Fibroblast of pulmonary artery (primary cell): ENCODE measurements around the gene CROCC.
"Not testable (repeated sequence)": the region's sequence is repeated elsewhere in the genome, so short reads cannot be mapped to it uniquely, and the experiment has no call there.

Experiments used
- DNase-seq: peaks from one replicate; pipeline ENCODE4 v3.0.0-alpha.2; 2010; ENCODE audit warnings: low read depth
- H3K4me3 ChIP-seq: replicated peaks from 2 replicates; pipeline ENCODE4 v1.5.1; 2011; ENCODE audit warnings: low read depth, mild to moderate bottlenecking, control low read depth, low read length, moderate library complexity
- TF ChIP-seq, protein P1 (sequence below): IDR thresholded peaks from 2 replicates; pipeline ENCODE4 v1.5.1; 2011; ENCODE audit warnings: mild to moderate bottlenecking, control low read depth, low read length, inconsistent platforms; ENCODE audit errors: missing control alignments

CROCC gene

DNA sequence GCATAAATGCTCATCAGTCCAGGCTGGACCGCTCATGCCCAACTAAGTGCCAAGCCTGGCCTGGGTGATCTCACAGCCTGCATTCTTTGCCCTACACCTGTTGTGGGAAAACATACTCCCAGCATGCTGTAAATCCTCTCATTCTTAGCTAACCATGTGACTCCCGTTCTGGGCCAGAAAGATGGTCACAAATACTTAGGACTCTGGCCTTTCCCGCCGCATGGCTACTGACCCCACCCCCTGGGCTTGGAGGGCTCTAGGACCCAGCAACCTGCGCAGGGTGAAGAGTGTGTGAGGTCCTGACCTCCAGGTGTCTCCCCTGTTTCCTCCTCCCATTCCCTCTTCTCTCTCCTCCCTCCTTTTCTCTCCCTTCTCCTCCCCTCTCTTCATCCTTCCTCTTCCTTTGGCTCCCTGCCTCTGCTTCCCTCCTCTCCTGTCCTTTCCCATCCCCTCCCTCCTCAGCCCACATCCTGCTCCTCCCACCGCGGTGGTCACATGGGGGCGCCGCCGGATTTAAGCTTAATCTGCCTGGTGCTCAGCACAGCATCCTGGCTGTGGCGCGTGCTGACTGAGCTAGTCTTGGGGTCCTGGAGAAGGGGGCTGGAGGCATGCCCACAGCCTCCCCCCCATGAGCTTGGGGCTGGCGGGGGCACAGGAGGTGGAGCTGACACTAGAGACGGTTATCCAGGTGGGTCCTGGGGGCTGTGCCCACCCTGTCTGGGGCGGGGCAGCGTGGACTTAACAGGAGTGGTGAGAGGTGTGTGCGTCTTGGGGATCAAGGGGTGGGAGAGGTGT, at the start of gene CROCC:
TSS of gene CROCC (plus strand) at position 541 of the 795 bp plus-strand sequence. CDS start at position 629, 88 bp downstream.
- H3K4me3 ChIP-seq: peak within 1 kb of the TSS; percentile 7
- peak; percentile 55 for DNase-seq
- TF ChIP-seq, protein P1, sequence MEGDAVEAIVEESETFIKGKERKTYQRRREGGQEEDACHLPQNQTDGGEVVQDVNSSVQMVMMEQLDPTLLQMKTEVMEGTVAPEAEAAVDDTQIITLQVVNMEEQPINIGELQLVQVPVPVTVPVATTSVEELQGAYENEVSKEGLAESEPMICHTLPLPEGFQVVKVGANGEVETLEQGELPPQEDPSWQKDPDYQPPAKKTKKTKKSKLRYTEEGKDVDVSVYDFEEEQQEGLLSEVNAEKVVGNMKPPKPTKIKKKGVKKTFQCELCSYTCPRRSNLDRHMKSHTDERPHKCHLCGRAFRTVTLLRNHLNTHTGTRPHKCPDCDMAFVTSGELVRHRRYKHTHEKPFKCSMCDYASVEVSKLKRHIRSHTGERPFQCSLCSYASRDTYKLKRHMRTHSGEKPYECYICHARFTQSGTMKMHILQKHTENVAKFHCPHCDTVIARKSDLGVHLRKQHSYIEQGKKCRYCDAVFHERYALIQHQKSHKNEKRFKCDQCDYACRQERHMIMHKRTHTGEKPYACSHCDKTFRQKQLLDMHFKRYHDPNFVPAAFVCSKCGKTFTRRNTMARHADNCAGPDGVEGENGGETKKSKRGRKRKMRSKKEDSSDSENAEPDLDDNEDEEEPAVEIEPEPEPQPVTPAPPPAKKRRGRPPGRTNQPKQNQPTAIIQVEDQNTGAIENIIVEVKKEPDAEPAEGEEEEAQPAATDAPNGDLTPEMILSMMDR: no peak

GRCh38 chr1:16872152-16873075, 49.3 kb upstream of the CROCC start:
- peak overlapping the region; percentile 27 for H3K4me3 ChIP-seq
- DNase-seq: peak; percentile 66

GRCh38 chr1:16873076-16873879, 48.5 kb upstream of the CROCC start:
- H3K4me3 ChIP-seq, DNase-seq: not testable (repeated sequence)

GRCh38 chr1:16874968-16875765, 46.6 kb upstream of the CROCC start:
- H3K4me3 ChIP-seq, DNase-seq: not testable (repeated sequence)

- not testable (repeated sequence) for H3K4me3 ChIP-seq, DNase-seq
Observed at GRCh38 chr1:16881742-16882141, 40.0 kb upstream of the CROCC start.

DNA sequence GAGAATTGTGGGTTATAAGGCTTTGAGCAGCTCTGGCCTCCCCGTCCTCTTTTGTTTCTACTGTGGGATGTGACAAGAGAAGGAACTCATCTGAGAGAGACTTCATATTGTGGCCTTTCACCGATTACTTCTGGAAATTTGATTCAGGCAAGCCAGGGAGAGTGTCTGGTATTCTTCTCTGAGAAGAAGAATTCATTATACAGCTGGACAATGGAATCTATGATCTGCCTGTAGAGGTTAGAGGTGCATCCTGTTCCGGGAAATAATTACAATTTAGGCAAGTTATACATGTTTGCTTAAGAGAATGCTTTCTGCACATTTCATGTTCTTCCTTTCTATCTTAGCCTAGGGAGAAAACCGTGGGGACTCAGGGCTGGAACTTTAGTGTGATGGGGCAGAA, 38.7 kb upstream of the CROCC start:
- DNase-seq: no peak
- TF ChIP-seq, protein P1: no peak
- H3K4me3 ChIP-seq: no peak overlapping the region

- not testable (repeated sequence) for DNase-seq, H3K4me3 ChIP-seq
Observed at GRCh38 chr1:16884487-16884886, 37.2 kb upstream of the CROCC start.

DNA sequence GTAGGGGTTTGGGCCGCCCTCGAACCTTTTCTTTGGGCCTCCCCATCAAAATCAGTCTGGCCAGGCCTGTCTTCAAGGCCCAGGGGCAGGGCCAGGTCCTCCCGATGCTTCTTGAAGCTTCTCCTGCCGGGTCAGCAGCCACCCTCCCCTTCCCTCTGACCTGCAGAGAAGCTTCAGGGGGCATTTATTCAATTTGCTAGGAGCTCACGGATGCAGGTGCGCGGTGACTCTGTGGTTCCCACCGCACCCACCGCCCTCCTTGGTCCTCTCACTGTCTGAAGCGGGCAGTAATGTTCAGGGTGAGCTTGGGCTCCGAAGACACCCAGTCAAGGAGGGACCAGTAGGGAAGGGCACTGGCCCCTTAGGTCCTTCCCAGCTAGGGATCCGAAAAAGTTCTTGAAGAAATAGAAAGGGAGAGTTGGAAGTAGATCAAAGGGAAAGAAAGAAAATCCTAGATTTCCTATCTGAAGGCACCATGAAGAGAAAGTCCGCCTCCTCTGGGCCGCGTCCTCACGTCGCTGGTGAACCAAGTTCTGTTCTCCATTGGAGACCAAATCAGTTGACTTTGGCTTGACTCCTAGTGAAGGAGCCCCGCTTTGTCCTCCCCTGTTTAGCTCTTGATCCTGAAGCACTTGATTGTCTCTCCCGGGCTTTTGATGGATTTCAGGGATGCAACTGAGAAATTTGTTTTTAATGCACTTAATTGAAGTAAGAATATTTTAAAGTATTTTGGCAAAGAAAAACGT, 34.7 kb upstream of the CROCC start:
- no peak overlapping the region for H3K4me3 ChIP-seq
- TF ChIP-seq, protein P1: no peak
- DNase-seq: no peak
